ENCODE data around the gene TEF.
"Not testable (repeated sequence)": the region's sequence is repeated elsewhere in the genome, so short reads cannot be mapped to it uniquely, and the experiment has no call there.

TEF gene

GRCh38 chr22:41383085-41383484 lies 1.3 kb downstream of the TEF start:
- no peak for DNase-seq (ENCODE audit: low read depth)

GRCh38 chr22:41384128-41384527 lies 2.4 kb downstream of the TEF start:
- DNase-seq (ENCODE audit: low read depth) = no peak

GRCh38 chr22:41387341-41387740 lies 5.6 kb downstream of the TEF start:
- DNase-seq (ENCODE audit: low read depth) = no peak

- no peak for DNase-seq (ENCODE audit: low read depth)
Measured at GRCh38 chr22:41394012-41394356, 12.2 kb downstream of the TEF start.

- DNase-seq (ENCODE audit: low read depth) = no peak
Measured at GRCh38 chr22:41395531-41396240, 13.9 kb downstream of the TEF start.

- DNase-seq (ENCODE audit: low read depth) = no peak
Measured at GRCh38 chr22:41397143-41397811, 15.5 kb downstream of the TEF start.

GRCh38 chr22:41398921-41399320 lies 17.2 kb downstream of the TEF start:
- no peak for DNase-seq (ENCODE audit: low read depth)

GRCh38 chr22:41401781-41402648 lies 20.3 kb downstream of the TEF start:
- no peak for DNase-seq (ENCODE audit: low read depth)

GRCh38 chr22:41402851-41403250 lies 21.1 kb downstream of the TEF start:
- not testable (repeated sequence) for DNase-seq (ENCODE audit: low read depth)

GRCh38 chr22:41403532-41404318 lies 22.0 kb downstream of the TEF start:
- DNase-seq (ENCODE audit: low read depth) = peak; percentile 77

GRCh38 chr22:41405588-41405987 lies 23.8 kb downstream of the TEF start:
- no peak for DNase-seq (ENCODE audit: low read depth)

GRCh38 chr22:41406410-41406809 lies 24.7 kb downstream of the TEF start:
- no peak for DNase-seq (ENCODE audit: low read depth)

GRCh38 chr22:41407433-41407832 lies 25.7 kb downstream of the TEF start:
- no peak for DNase-seq (ENCODE audit: low read depth)

GRCh38 chr22:41408665-41409064 lies 26.9 kb downstream of the TEF start:
- DNase-seq (ENCODE audit: low read depth) = no peak

GRCh38 chr22:41410311-41410751 lies 28.6 kb downstream of the TEF start:
- no peak for DNase-seq (ENCODE audit: low read depth)

GRCh38 chr22:41411021-41411851 lies 29.5 kb downstream of the TEF start:
- no peak for DNase-seq (ENCODE audit: low read depth)

- no peak for DNase-seq (ENCODE audit: low read depth)
Measured at GRCh38 chr22:41415554-41415953, 33.8 kb downstream of the TEF start.

- no peak for DNase-seq (ENCODE audit: low read depth)
Measured at GRCh38 chr22:41417622-41418390, 36.1 kb downstream of the TEF start.

GRCh38 chr22:41418717-41419116 lies 37.0 kb downstream of the TEF start:
- DNase-seq (ENCODE audit: low read depth) = no peak

GRCh38 chr22:41425660-41426365 lies 44.1 kb downstream of the TEF start:
- DNase-seq (ENCODE audit: low read depth) = no peak

All from activated gamma-delta T cell treated with anti-CD3 and anti-CD28 coated beads, Interleukin-2, amount 50 U/mL, for 16 hours (primary cell).